ENCODE results near the gene PDE10A.

GRCh38 chr6:165701005-165701404, 38.0 kb upstream of the PDE10A start:
- TF ChIP-seq CTCF (IDR thresholded peaks at IDR 0.05) (no peak), POLR2A (IDR thresholded peaks at IDR 0.05; ENCODE audit: low read depth) (no peak), POLR2AphosphoS5 (IDR thresholded peaks at IDR 0.05) (no peak)

All from esophagus muscularis mucosa (tissue), 3 donors.